Hematopoietic multipotent progenitor cell treated with erythropoietin and hydrocortisone succinate and interleukin-3 and kit ligand, for 8 days (in vitro differentiated cells): ENCODE results near the gene QKI.

ENCODE experiments used
- DNase-seq: peaks from one replicate; pipeline ENCODE4 v3.0.0-alpha.2; 2015

The QKI gene

GRCh38 chr6:163490826-163491577, 76.5 kb downstream of the QKI start:
- no peak for DNase-seq

- no peak for DNase-seq
Measured at GRCh38 chr6:163491737-163492300, 77.3 kb downstream of the QKI start.

DNA sequence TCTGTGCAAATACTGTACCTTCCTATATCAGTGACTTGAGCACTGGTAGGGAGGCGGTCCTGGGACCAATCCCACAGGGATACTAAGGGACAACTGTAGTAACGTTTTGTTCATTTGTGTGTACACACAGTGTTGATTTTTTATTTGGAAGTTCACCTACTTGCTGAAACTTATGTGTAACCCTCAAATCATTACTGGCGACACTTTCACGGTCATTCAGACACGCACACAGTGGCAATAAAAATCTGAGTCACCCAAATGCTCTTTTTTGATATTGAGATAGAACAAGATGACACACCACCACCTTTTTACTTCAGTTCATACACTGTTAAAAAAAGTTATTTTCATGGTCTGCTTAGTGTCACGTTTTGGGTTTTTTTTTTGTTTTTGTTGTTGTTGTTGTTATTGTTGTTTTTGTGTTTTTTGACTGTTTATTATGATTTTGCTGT, 79.8 kb downstream of the QKI start:
- no peak for DNase-seq

DNA sequence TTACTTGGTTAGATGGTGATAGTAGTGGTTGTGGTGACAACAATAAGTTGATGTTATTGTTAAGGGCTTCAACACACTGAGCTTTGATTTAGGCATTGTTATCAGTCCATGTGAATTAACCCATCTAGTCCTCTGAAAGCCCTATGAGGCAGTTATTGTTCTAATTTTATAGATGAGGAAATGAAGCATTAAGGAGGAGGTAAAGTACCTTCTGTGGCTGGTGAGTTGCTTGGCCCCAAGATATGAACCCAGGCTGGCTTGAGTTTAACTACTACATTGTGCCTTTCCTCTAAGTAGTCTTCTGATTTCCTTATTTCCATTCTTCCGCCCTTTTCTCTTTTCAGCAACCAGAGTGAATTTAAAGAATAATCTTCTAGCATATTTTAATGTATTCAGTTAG, 81.7 kb downstream of the QKI start:
- no peak for DNase-seq

DNA sequence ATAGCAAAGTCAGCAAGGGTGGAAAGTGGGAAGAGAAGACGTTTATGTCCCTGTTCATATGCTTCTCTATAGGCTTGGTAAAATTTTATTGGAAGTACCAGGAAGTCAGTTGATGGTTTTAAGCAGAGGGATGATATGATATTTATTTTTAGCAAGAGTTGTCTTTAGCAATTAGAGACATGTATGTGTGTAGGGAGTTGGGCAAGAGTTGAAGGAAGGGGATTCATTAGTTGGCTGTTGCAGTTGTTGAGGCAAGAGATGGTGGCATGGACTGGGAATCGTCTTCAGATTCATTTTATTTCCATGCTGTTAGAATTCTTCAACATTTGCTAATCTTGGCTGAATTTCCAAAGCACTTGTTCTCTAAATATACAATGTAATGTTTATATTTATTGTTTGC, 85.6 kb downstream of the QKI start:
- no peak for DNase-seq

DNA sequence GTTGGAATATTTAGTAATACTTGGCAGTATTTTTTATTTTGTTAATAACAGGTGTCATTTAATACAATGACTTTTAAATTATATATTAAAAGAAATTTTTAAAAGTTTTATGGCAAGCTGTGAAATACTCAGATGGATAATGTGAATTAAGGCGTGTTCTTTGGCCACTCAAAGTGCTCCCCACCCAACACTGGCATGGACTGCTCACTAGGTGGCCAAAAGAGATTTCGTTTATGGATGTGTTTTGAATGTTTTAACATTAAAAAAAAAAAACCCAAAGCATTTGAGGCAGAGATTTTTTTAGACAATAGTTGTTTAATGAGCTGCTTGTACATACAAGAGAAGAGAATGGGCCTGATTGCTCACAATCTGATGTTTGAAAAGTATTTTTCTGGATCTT, 86.5 kb downstream of the QKI start:
- no peak for DNase-seq

DNA sequence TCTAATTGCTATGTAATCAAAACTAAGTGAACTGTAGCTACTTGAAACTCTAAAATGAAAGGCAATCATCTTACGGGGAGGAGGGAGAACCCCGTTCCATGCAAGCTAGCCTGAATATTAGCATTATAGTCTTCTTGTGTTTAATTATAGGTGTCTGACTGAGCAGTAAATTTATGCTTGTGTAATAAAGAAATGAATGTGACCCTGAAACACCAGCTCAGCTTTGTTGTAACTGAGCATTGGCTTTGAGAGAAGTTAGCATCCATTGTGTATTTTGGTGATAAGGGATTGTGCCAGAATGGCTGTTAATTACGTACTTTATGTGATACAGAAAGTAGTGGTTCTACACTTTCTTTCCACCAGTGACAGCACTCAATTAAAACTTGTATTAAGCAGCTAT, 86.9 kb downstream of the QKI start:
- DNase-seq: no peak

DNA sequence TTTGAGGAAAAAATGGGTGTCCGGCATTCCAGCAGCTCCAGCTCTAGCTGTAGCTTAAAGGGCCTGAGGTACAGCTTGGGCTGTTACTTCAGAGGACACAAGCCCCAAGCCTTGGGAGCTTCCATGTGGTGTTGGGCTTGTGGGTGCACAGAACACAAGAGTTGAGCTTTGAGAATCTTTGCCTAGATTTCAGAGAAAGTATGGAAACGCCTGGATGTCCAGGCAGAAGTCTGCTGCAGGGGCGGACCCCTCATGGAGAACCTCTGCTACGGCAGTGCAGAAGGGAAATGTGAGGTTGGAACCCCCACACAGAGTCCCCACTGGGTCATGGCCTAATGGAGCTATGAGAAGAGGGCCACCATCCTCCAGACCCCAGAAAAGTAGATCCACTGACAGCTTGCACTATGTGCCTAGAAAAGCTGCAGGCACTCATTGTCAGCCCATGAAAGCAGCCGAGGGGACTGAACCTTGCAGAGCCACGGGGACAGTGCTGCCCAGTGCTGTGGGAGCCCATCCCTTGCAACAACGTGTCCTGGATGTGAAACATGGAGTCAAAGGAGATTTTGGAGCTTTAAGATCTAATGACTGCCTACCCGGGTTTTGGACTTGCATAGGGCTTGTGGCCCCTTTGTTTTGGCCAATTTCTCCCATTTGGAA, 90.6 kb downstream of the QKI start:
- no peak for DNase-seq

DNA sequence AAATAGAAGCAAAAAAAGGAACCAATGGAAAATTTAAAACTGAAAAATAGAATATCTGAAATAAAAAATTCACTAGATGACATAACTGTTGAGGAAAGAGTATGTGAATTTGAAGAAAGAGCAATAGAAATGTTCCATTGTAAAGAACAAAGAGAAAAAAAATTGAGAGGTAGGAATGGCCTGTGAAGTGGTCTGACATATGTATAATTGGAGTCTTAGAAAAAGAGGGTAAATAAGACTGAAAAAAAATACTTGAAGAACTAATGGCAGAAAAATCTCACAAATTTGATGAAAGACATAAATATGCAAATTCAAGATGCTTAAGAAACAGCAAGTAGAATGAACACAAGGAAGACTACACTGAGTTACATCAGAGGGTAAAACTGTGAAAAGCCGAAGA, 93.4 kb downstream of the QKI start:
- DNase-seq: no peak

GRCh38 chr6:163513003-163513402, 98.5 kb downstream of the QKI start:
- DNase-seq: no peak

DNA sequence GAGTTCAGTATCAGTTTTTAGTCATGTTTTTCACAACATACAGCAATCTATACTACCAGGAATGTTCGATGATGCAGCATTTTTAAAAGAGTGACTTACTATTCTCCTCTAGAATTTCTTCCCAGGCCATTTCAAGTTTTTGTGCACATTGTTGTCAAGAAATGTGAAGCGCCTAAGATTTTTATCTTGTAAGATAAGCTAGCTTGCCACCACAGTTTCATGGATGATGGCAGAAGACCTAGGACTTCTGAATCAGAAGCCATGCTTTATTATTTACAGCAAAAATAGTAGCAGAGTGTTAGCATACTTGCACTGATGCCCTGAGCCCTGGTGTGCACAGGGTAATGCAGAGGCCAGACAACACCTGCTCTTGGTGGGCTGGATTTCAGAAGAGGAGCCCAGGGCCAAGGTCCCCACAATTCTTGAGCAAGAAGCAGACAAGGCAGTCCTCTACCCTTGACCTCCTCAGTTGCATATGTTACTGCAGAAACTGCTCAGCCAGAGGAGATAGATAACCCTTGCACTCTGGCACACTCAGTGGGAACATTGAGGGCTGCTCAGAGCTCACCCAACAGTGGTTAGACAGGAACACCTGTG, 99.2 kb downstream of the QKI start:
- no peak for DNase-seq

GRCh38 chr6:163516908-163517307, 102.4 kb downstream of the QKI start:
- no peak for DNase-seq

- DNase-seq: no peak
Measured at GRCh38 chr6:163520956-163521355, 106.4 kb downstream of the QKI start.

- no peak for DNase-seq
Measured at GRCh38 chr6:163522033-163522432, 107.5 kb downstream of the QKI start.

GRCh38 chr6:163525926-163526325, 111.4 kb downstream of the QKI start:
- DNase-seq: no peak

DNA sequence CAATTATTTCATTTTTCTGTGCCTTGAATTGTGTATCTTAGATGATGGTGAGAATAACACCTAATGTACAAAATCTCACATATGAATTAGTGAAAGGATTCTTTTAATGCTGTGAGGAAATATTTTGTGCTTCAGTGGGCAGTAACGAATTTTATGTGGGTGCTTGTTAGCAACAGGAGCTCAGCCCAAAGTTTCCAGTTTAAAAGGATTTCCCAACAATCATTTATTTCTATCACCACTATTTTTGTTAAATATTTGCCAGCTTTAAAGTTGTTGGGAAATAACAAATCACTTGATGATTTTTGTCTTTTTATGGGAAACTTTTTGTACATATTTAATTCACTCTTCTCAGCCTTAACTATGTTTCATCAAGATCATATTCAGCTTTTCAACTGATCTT, 111.8 kb downstream of the QKI start:
- DNase-seq: no peak

DNA sequence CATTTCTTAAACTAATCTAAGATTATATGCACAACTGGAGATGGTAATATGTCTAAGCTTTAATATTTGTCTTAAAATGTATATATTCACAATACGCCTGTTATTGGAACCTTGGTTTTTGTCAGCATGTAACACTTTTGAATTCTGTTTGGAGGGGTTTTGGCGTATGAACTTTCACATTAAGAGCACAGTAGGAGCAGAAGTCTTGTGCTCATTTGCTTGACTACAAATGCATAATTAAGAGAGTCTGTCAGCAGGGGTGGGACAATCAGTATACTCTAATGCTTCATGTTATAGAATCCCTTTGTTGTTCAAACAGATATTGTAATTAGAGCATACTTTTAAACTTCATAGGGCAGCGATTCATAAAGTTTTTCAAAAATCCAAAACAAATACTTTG, 112.8 kb downstream of the QKI start:
- no peak for DNase-seq

- DNase-seq: no peak
Measured at GRCh38 chr6:163529605-163530004, 115.1 kb downstream of the QKI start.

DNA sequence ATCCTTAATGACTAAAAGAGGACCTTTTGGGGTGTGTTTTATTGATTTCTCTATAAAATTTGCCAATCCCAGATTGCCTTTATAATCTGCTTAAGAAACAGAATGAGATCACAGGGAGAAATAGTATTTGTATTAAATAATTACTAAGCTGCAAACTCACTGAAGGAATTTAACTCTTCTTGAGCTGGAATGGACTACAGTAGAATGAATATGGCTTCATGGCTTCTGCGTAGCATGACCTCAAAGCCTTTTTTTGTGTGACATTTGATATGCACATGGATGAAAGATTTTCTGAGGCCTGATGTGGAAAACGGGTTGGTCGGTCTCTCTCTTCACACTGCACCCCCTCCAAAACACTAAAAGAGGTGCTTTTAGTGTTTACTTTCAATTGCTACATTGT, 115.9 kb downstream of the QKI start:
- DNase-seq: no peak

DNA sequence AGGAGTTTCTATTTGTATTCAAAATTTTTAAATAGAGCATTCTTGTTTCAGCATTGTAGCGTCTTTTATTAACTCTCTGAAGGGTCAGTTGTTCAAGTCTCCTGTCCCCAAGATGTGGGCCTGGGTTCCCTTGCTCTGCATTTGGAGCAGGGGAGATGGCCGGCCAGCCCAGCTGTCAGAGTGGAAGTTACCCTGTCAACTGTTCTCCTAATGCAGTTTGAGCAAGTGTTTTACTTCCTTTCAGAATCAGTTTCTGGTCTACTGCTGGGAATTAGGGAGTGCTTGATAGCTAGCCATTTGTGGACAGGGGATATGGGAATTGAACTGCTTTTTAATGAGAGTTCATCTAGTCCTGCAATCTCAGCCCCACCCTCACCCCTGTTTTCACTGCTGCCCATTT, 116.6 kb downstream of the QKI start:
- no peak for DNase-seq

DNA sequence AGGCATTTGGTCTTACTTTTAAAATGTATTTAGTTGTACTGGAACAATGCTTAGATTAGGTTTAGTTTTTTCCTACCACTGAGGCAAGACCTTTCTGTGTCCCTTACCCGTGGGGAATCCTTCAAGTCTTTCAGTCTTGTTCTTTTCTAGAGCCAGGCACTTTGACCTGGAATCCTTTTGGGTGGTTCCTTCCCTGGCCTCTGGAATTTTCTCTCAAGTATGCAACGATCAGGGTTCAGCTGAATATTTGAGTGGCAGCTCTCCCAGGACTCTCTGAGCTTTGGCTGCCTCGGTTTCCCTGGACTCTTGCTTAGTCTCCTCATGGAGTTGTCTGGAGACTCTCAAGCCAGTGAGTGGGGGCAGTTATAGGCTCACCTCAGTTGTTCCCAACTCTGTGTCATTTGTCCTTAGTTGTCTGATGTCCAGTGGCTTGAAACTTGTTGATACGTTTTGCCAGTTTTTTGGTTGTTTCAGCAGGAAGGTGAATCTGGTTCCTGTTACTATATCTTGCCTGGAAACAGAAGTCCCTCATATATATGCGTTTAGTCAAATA, 118.1 kb downstream of the QKI start:
- no peak for DNase-seq

DNA sequence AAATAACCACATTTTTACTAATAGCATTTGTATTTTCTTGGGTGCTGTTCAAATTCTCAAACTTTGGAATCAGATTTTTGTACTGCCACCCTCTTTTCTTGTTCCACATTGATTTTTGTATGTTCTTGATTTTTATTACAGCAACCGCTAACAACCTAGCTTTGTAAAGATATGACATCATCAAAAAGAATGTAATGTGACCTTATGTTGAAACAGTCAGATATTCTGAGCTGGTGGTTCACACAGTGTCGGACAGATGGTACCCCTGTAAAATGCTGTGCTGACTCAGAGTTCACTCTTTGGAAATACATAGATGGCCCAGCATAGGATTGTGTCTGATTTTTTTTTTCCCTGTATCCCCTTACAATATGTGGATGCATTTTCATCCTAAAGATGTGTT, 118.9 kb downstream of the QKI start:
- DNase-seq: no peak

DNA sequence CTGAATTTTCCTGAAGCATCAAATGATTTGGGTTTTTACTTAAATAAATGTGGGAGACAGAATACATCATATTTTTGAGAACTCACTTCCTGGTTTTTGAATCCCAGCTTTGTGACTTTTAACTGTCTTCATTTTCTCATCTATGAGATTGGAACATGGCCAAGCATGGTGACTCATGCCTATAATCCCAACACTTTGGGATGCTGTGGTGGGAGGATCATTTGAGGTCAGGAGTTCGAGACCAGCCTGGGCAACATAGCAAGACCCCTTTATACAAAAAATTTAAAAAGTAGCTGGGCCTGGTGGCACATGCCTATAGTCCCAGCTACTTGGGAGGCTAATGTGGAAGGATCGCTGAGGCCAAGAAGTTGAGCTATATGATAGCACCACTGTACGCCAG, 122.3 kb downstream of the QKI start:
- DNase-seq: peak; percentile 28

DNA sequence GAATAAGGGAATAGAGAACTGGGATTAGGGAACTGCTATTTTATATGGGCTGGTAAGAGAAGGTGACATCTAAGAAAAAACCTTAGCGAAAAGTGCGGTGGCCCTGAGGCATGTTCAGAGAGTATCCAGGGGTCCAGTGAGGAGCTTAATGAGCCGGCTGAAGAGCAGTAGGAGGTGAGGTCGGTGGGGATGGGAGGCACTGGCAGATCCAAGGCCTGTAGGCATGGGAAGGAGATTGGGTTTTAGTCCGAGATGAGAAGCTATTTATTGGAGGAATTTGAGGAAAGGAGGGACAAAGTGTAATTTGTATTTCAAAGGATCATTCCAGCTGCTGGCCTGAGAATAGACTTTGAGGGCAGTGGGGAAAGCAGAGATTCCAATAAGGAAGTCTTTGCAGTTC, 123.8 kb downstream of the QKI start:
- DNase-seq: no peak
